Measurements from ENCODE around the gene USP6NL.

The USP6NL gene

GRCh38 chr10:11551104-11551503 lies 60.3 kb downstream of the USP6NL start:
- no peak for DNase-seq

GRCh38 chr10:11548768-11549099 lies 62.7 kb downstream of the USP6NL start:
- no peak for DNase-seq

- no peak for DNase-seq
Observed at GRCh38 chr10:11548065-11548767, 63.2 kb downstream of the USP6NL start.

- DNase-seq, result no peak
Observed at GRCh38 chr10:11546581-11546980, 64.9 kb downstream of the USP6NL start.

- no peak for DNase-seq
Observed at GRCh38 chr10:11541296-11541695, 70.2 kb downstream of the USP6NL start.

GRCh38 chr10:11539191-11539868 lies 72.1 kb downstream of the USP6NL start:
- DNase-seq, result no peak

- no peak for DNase-seq
Observed at GRCh38 chr10:11538834-11539190, 72.6 kb downstream of the USP6NL start.

GRCh38 chr10:11536228-11536627 lies 75.2 kb downstream of the USP6NL start:
- no peak for DNase-seq

- no peak for DNase-seq
Observed at GRCh38 chr10:11535346-11535959, 76.0 kb downstream of the USP6NL start.

- no peak for DNase-seq
Observed at GRCh38 chr10:11533328-11533781, 78.1 kb downstream of the USP6NL start.

- DNase-seq, result no peak
Observed at GRCh38 chr10:11532306-11532705, 79.1 kb downstream of the USP6NL start.

- no peak for DNase-seq
Observed at GRCh38 chr10:11530806-11531205, 80.6 kb downstream of the USP6NL start.

GRCh38 chr10:11529276-11529903 lies 82.1 kb downstream of the USP6NL start:
- DNase-seq, result no peak

GRCh38 chr10:11528286-11528685 lies 83.2 kb downstream of the USP6NL start:
- DNase-seq, result no peak

- DNase-seq, result peak in 1 of 5 experiments; percentile 29
Observed at GRCh38 chr10:11527691-11528255, 83.7 kb downstream of the USP6NL start.

- no peak for DNase-seq
Observed at GRCh38 chr10:11527068-11527467, 84.4 kb downstream of the USP6NL start.

GRCh38 chr10:11525503-11525902 lies 85.9 kb downstream of the USP6NL start:
- DNase-seq, result no peak

- DNase-seq, result no peak
Observed at GRCh38 chr10:11522821-11523245, 88.6 kb downstream of the USP6NL start.

- DNase-seq, result no peak
Observed at GRCh38 chr10:11521860-11522259, 89.6 kb downstream of the USP6NL start.

GRCh38 chr10:11520892-11521291 lies 90.6 kb downstream of the USP6NL start:
- no peak for DNase-seq

- no peak for DNase-seq
Observed at GRCh38 chr10:11517150-11517549, 94.3 kb downstream of the USP6NL start.

- DNase-seq, result no peak
Observed at GRCh38 chr10:11516431-11516746, 95.1 kb downstream of the USP6NL start.

Data from T-helper 2 cell (primary cell).